GM18520 (cell line): Measurements from ENCODE around the gene PEPD.

Experiments
- ATAC-seq: cut with Tn5 transposase; IDR thresholded peaks from one replicate; pipeline ENCODE4 v1.9.1; 2021; ENCODE audit not compliant: unreplicated experiment

The PEPD gene

GRCh38 chr19:33461256-33462111 lies 60.1 kb downstream of the PEPD start:
- no peak for ATAC-seq

DNA sequence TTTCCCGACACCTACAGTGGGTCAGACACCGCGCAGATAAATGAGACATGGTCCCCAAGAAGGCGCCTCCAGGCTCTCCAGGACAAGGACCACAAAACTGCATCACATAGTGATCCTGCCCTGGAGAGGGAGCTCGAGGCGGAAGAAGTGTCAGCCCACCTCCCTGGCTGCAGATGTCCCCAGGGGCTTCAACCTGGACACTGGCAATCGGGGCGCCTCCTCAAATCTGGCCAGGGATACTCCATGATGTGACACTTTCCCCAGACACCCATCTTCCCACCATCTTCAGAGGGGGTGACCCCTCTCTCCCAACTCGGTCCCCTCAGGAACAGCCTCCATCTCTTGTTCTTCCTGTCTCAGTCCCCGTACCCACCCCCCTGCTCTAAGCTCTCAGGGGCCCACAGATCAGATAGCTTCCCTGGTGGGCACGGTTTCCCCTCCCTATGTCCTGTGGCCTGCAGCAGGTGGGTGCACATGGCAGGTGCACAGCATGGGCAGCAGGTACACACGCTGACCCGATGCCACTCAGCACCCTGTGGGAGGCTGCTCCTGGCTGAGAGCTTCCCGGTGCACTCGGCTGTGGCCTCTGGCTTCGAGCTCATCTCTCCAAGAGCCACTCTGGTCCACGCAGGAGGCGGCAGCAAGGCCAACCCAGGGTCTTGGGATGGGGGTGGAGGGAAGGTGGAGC lies 61.2 kb downstream of the PEPD start:
- no peak for ATAC-seq

DNA sequence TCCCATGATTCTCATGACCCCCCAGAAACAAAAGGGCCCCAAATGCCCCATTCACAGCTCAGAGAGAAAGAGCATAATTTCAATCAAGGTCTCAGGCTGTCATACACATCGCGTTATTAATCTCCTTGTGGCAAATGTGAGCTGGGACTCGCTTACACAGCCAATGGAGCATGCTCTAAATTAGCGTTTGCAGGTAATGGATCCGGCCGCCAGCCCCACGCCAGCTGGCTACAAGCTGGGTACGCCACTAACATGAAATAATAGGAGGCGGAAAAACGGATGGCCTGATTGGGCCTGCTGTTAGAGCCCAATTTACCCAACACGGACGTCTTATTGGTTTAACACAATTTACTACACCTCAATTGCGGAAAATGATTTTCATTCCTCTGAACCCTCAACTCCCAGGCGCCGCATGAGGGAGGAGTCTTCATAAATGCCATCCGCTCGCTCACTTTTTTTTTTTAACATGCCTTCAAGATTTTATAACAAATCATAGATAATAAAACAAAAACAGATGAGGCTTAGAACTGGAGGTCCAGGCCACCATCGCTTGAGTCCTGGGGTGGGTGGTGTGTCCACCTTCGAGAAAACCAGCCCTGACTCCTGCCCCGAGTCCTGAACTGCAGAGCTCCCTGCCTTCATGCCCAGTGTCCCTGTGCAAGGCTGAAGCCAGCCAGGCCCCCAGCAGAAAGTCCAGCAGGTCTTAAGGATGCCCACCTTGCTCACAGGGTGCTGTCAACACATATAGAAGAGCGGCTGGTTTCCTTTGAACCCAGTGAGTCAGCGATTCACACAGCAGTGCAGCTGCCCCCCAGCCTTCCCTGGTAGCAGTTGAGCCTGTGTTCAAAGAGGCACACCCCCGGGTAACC lies 62.1 kb downstream of the PEPD start:
- ATAC-seq, result no peak

DNA sequence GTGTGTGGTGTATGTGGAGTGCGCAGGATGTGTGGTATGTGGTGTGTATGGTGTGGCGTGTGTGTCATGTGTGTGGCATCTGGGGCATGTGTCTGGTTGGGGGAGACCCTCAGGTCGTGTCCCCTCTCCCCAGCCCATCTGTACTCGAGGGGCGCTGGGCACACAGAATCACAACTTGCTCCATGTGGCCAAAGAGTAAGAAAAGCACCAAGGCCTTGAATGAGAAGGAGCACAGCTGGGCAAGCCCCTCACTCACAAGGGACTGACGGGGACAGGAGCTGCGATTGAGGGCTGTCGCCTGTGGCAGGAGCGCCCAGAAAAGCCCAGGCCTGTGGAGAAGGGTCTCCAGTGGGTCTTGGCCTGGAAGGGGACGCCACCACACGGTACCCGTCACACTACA lies 62.8 kb downstream of the PEPD start:
- no peak for ATAC-seq

DNA sequence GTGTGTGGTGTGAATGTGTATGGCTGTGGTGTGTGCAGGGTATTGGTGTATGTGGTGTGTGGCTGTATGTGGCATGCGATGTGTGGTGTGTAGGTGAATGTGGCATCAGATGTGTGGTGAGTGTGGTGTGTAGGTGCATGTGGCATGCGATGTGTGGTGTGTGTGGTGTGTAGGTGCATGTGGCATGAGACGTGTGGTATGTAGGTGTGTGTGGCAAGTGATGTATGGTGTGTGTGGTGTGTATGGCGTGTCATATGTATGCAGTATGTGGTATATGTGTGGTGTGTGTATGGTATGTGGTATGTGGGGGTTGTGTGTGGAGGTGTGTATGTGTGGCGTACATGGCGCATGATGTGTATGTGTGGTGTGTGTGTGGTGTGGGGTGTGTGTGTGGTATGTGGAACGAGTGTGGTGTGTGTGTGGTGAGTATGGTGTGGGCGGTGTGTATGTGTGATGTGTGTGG lies 63.4 kb downstream of the PEPD start:
- no peak for ATAC-seq

DNA sequence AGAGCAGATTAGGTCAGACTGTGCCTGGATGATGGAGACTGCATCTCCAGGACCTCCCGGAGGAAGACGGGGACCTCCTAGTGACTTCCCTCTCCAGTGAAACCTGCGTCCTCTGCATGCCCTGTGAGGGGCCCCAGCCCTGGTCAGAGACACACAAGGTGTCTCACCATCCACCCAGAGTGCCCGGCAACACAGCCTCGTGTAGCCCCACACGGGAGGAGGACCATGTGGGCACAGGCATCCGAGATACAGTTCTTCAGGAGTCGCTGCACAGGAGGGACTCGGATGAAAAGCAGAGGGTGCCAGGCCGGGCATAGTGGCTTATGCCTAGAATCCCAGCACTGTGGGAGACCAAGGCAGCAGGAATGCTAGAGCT lies 64.8 kb downstream of the PEPD start:
- ATAC-seq, result no peak

GRCh38 chr19:33456076-33456844 lies 65.3 kb downstream of the PEPD start:
- no peak for ATAC-seq

DNA sequence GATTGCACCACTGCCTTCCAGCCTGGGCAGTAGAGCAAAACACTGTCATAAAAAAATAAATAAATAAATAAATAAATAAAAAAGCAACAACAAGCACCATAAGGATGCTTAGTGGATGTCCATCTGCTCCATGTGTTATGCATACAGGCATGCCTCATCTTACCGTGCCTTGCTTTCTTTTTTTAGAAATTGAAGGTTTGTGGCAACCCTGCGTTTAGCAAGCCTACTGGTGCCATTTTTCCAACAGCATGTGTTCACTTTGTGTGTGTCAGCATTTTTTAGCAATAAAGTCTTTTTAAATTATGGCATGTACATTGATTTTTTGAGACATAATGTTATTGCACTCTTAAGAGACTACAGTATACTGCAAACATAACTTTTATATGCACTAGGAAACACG lies 68.3 kb downstream of the PEPD start:
- ATAC-seq, result no peak

GRCh38 chr19:33450689-33451088 lies 70.9 kb downstream of the PEPD start:
- ATAC-seq, result no peak

DNA sequence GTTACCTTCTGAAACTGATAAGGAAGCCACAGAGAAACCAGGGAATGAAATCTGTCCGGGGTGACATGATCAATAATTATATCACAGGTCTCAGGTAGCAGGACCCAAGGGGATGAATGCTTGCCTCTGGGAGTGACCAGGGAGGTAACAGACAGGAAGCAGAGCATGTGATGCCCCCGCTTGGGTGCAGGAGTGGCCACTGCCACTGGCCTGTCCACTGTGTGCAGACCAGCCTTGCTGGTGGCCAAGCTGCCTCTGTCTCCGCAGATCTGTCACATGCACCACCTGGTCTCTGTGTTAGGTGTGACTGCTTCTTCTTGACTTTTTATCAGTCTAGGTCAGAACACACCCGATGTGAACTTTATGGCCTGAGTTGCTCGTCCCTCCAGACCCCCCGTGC lies 71.8 kb downstream of the PEPD start:
- ATAC-seq, result no peak

- ATAC-seq, result no peak
These were observed 73.5 kb downstream of the PEPD start for GRCh38 chr19:33448159-33448516.

GRCh38 chr19:33447336-33448158 lies 74.0 kb downstream of the PEPD start:
- no peak for ATAC-seq

DNA sequence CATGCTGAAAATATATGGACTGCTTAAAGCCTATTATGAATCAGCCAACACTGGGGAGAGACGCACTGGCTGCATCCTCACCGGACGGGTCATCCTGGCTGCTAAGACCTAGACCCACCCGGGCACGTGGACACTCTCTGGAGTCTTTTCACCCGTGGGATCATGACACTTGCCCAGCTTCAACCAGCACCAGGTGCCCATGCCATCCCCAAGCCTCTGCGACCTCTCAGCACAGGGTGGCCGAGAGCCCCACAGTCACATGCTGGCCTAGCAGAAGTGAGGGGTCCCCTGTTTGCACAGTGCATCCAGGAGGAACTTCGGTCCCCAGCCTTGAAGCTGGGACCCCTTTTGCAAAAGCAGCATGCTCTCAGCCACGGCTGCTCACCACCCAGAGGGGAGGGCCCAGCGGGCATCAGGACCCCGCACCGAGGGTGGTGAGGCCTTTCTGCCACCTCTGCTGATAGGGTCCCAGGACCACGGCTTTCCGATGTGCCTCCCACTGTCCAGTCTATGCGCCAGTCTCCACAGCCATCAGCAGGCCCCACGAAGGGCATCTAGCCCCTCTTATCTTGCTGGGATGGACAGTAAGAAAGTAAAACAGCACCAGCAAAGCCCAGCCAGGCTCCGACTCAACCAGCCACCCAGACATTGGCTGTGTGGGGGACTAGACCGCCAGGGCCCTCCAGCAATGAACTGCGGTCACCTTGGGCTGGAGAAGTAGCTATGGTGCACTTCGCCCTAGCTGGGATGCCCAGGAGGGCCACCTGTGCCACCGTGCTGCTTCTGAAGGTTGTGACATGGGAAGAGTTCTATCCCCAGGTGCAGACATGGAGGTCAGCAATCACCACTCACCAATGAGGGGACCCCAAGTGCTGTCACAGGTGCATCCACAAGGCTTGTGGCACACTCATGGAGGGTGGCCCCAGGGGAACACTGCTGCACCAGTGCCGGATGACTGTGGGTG lies 75.0 kb downstream of the PEPD start:
- ATAC-seq, result no peak

DNA sequence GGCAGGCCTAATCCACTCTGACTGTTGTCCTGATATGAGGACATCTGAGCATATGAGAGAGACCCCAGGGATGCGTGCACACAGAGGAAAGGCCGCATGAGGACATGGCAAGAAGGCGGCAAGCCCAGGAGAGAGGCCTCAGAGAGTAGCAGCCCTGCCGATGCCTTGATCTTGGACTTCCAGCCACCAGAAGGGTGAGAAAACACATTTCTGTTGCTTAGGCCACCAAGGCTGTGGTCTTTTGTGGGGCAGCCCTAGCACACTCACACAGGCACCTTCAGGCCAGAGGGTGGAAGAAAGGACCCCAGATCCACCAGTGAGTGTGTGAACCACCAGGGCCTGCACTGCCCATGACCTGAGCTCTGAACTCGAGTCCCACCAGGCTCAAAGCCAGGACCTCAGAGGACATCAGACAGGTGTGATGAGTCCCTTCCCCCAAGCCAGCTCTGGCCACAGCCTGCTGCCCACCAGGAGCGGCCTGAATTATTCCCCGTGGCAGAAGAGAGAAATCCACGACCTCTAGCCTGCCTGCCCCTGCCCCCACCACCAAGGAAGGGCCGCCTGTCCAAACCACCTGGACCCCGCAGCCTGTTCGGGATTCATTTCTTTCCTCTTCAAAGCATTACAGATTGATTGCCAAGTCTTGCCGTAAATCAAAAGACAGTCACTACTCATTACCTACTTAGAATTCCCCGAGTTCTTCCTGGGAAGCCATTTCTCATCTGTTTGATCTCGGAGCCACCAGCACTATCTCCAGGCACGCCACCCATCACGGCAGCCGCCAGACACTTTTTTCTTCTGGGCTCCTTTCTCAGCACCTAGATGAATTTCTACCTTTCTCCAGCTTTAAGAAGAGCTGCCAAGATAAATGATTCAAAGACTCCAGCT lies 75.9 kb downstream of the PEPD start:
- ATAC-seq, result no peak

DNA sequence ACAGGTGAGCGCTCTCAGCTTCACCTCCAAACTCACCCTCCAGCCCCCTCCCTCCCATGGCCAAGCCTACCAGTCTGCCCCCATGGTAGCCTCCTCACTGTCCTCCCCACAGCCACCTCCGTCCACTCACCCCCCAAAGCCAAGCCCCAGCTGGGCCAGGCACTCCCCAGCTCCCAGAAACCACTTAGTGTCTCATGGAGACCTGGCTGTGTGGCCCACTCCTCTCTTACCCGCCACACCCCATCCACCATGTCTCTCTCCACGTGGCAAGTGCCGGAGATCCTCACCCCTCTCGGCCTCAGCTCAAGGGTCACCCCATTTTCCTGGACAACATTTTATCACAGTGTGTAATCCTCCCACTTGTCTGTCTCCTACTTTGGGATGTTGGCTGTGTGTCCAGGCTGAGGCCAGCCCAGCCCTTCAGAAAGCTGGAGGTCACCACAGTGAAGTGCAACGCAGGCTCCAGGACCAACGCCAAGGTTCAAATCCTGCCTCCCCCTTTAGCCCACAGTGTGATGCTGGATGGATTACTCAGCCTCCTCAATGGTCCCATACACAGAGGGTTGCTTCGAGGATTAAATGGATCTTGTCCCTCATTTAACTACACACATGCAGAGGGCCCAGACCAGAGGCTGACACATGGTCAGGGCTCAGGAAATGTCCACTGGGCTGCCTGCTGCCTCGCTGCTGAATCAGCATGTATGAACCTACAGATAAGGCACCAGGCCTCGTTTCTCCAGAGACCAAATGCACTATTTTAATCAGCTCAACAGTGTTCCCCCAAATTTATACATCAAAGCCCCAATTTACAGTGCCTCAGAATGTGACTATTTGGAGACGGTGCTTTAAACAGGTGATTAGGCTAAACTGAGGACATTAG lies 76.8 kb downstream of the PEPD start:
- no peak for ATAC-seq

DNA sequence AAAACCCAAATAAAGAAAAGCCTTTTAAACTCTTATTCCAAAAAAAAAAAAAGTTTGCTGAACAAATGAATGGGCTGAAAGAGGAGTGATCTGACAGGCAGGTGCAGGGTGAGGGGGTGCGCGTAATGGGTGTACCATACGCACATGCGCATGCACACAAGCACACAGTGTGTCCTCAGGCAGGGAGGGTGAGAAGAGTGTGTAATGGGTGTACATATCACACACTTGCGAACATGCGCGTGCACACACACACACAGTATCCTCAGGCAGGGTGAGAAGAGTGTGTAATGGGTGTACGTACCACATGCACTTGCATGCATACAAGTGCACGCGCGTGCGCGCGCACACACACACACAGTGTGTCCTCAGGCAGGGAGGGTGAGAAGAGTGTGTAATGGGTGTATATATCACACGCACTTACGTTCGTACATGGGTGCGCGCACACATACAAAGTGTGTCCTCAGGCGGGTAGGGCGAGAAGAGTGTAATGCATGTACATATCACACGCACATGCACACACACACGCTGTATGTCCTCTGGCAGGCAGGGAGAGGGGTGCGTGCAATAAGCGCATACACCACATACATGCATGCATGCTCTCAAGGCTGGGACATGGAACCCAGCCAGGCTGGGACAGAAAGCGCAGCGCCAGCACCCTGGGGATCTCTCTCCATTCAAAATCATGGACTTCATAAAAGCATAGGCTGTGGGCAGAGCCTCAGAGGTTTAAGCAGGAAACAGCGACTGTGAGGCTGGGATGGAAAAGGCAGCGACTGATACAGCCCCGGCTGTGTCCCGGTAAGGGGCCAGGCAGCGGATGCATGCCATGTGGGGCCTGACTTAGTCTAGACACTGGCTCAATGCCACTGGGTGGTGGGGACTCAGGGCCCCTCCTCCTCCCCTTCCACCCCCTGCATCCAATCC lies 77.7 kb downstream of the PEPD start:
- ATAC-seq, result no peak
